HepG2 (cell line): ENCODE measurements around the gene MRPS34. TPM values are rescaled to one million over a fixed set of nuclear protein-coding genes. Genes with fewer than 3 reads are reported as not detected.
A peak's percentile ranks its signal among the peaks of the same experiment; 100 is the strongest.

Experiments
- CCDC6 ChIP-seq: sonication (generic); formaldehyde crosslinking; IDR thresholded peaks from 2 replicates; pipeline ENCODE4 v1.8.1; 2022; ENCODE audit warnings: mild to moderate bottlenecking, missing genetic modification reagents, moderate library complexity
- CTCF ChIP-seq: sonication (generic); formaldehyde crosslinking; IDR thresholded peaks from 2 replicates; pipeline ENCODE4 v1.5.0; 2020; ENCODE audit warnings: mild to moderate bottlenecking, missing genetic modification reagents, moderate library complexity
- ETV6 ChIP-seq: sonication (generic); formaldehyde crosslinking; conservative IDR thresholded peaks from 2 replicates; pipeline ENCODE4 v1.4.0; 2020; ENCODE audit warnings: missing genetic modification reagents
- GABPB1 ChIP-seq: IDR thresholded peaks from 2 replicates; pipeline ENCODE4 v1.6.1; 2016; ENCODE audit warnings: mild to moderate bottlenecking, missing genetic modification reagents, moderate library complexity, missing compliant biosample characterization
- ISL2 ChIP-seq: sonication (generic); formaldehyde crosslinking; IDR thresholded peaks from 2 replicates; pipeline ENCODE4 v1.5.0; 2020; ENCODE audit warnings: missing genetic modification reagents
- NCOR1 ChIP-seq: fragments of 200-600 bp; sonication (generic); IDR thresholded peaks from 2 replicates; pipeline ENCODE4 v1.7.0; 2017; ENCODE audit warnings: antibody characterized with exemption, low read length, borderline replicate concordance
- RAD21 ChIP-seq: fragments of 450-650 bp; formaldehyde crosslinking; IDR thresholded peaks from 2 replicates; pipeline ENCODE4 v1.5.0; 2020; ENCODE audit warnings: mild to moderate bottlenecking
- RERE ChIP-seq: IDR thresholded peaks from 2 replicates; pipeline ENCODE4 v1.6.1; 2016; ENCODE audit warnings: low read depth, missing genetic modification reagents, missing compliant biosample characterization
- SAP130 ChIP-seq: IDR thresholded peaks from 2 replicates; pipeline ENCODE4 v1.6.1; 2016; ENCODE audit warnings: low read depth
- SATB2 ChIP-seq: sonication (generic); formaldehyde crosslinking; IDR thresholded peaks from 2 replicates; pipeline ENCODE4 v1.5.0; 2020; ENCODE audit warnings: missing genetic modification reagents
- SP5 ChIP-seq: IDR thresholded peaks from 2 replicates; pipeline ENCODE4 v1.6.1; 2016; ENCODE audit warnings: low read depth, borderline replicate concordance
- SRSF9 ChIP-seq: fragments of 200-400 bp; formaldehyde crosslinking; IDR thresholded peaks from 2 replicates; pipeline ENCODE4 v1.6.1; 2018; ENCODE audit warnings: borderline replicate concordance, mild to moderate bottlenecking, low read depth, low read length; ENCODE audit not compliant: insufficient read depth, poor library complexity, severe bottlenecking
- ZBTB10 ChIP-seq: sonication (generic); formaldehyde crosslinking; IDR thresholded peaks from 2 replicates; pipeline ENCODE4 v1.4.0; 2020; ENCODE audit warnings: missing genetic modification reagents, borderline replicate concordance
- ZFP37 ChIP-seq: sonication (generic); formaldehyde crosslinking; IDR thresholded peaks from 2 replicates; pipeline ENCODE4 v1.4.0; 2020; ENCODE audit warnings: missing genetic modification reagents, borderline replicate concordance
- ZNF350 ChIP-seq: sonication (generic); formaldehyde crosslinking; IDR thresholded peaks from 2 replicates; pipeline ENCODE4 v1.4.0; 2020; ENCODE audit warnings: mild to moderate bottlenecking, low read depth, missing genetic modification reagents, borderline replicate concordance
- ZNF552 ChIP-seq: sonication (generic); formaldehyde crosslinking; IDR thresholded peaks from 2 replicates; pipeline ENCODE4 v1.9.0; 2022; ENCODE audit warnings: missing genetic modification reagents, mild to moderate bottlenecking, borderline replicate concordance
- polyA plus RNA-seq, 8 experiments: library from polyadenylated mRNA; depleted of rRNA in 3 of 8; stranded (reverse) in 7 of 8; unstranded in 1 of 8; fragments of >200 nt; fragmentation: Illumina TruSeq in 4 of 8; extraction: Trizol in 4 of 8; gene quantifications; 2 replicates each; pipeline versions ENCODE4 v1.2.1 to v1.2.3, GENCODE V29; 2011 to 2016; ENCODE audit warnings: low read depth in 4 of 8, missing spikeins in 1 of 8, mixed read lengths in 1 of 8; ENCODE audit not compliant: insufficient read depth in 1 of 8
- total RNA-seq, 5 experiments: library from RNA; depleted of rRNA; stranded (reverse); fragments of >200 nt; fragmentation: Illumina TruSeq; extraction: Trizol; gene quantifications; 2 replicates each; pipeline ENCODE4 v1.2.3, GENCODE V29; 2016; ENCODE audit warnings: low read depth in 1 of 5
- TF ChIP-seq, protein P1 (sequence below): sonication (generic); formaldehyde crosslinking; IDR thresholded peaks from 2 replicates; pipeline ENCODE4 v1.4.0; 2020; ENCODE audit warnings: missing genetic modification reagents, borderline replicate concordance

Gene MRPS34
- total and polyA plus RNA-seq, 2 of the 13 experiments (the other 11 are each of a cell fraction or from before 2014, with no cell fraction given): 63.5 to 131 TPM

- TF ChIP-seq RERE (CRISPR knock-in tag) (no peak), ZNF552 (CRISPR knock-in tag) (no peak), ZFP37 (CRISPR knock-in tag) (0 out of 2 replicates have a peak, but pooled peaks have one; percentile 53), SATB2 (CRISPR knock-in tag) (no peak), CCDC6 (CRISPR knock-in tag) (no peak), ZNF350 (peak; percentile 49; the same call in 1 of the 2 replicates), GABPB1 (CRISPR knock-in tag) (peak; percentile 45; the same call in 1 of the 2 replicates), ISL2 (peak; percentile 43; the same call in 1 of the 2 replicates), SP5 (peak; percentile 84), SRSF9 (no peak), NCOR1 (no peak), ZBTB10 (CRISPR knock-in tag) (peak; percentile 32; the same call in 1 of the 2 replicates), CTCF (0 out of 2 replicates have a peak, but pooled peaks have one; percentile 26), ETV6 (CRISPR knock-in tag) (no peak), RAD21 (CRISPR knock-in tag) (peak; percentile 42; the same call in 1 of the 2 replicates), SAP130 (CRISPR knock-in tag) (peak; percentile 62)
- TF ChIP-seq, protein P1, sequence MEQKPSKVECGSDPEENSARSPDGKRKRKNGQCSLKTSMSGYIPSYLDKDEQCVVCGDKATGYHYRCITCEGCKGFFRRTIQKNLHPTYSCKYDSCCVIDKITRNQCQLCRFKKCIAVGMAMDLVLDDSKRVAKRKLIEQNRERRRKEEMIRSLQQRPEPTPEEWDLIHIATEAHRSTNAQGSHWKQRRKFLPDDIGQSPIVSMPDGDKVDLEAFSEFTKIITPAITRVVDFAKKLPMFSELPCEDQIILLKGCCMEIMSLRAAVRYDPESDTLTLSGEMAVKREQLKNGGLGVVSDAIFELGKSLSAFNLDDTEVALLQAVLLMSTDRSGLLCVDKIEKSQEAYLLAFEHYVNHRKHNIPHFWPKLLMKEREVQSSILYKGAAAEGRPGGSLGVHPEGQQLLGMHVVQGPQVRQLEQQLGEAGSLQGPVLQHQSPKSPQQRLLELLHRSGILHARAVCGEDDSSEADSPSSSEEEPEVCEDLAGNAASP (CRISPR knock-in tag): peak; percentile 66; the same call in 1 of the 2 replicates
Measured at GRCh38 chr16:1794221-1794871, 21.4 kb upstream of the MRPS34 start (continued).
